ENCODE results near the gene IP6K1.

Gene IP6K1

GRCh38 chr3:49757197-49757596 lies 29.1 kb downstream of the IP6K1 start:
- Histone ChIP-seq H3K27ac (ENCODE audit: extremely low read depth, low read depth, low read length) (no peak overlapping the region), H3K36me3 (ENCODE audit: control insufficient read depth in 2 of 2, insufficient read depth in 1 of 2, low read length in 2 of 2) (no peaks in the 10 kb centered on the region; a peak in 1 of 3 replicates), H3K4me1 (ENCODE audit: control insufficient read depth, insufficient read depth, low read length) (no peaks in the 10 kb centered on the region), H3K4me3 (ENCODE audit: low read depth, low read length) (no peak overlapping the region), H3K9me3 (ENCODE audit: control insufficient read depth, insufficient read depth, low read depth, low read length) (no peaks in the 10 kb centered on the region)
- TF ChIP-seq ZFP69B (tag by site-specific recombination; IDR thresholded peaks at IDR 0.05), result no peak
- TF ChIP-seq ZFP37 (tag by site-specific recombination; IDR thresholded peaks at IDR 0.05), result no peak
- no peak for TF ChIP-seq ZFP3 (tag by site-specific recombination; IDR thresholded peaks at IDR 0.05; ENCODE audit: low read depth)
- no peak for TF ChIP-seq BCL11B (tag by site-specific recombination; IDR thresholded peaks at IDR 0.05; ENCODE audit: low read depth)
- TF ChIP-seq, protein P1, sequence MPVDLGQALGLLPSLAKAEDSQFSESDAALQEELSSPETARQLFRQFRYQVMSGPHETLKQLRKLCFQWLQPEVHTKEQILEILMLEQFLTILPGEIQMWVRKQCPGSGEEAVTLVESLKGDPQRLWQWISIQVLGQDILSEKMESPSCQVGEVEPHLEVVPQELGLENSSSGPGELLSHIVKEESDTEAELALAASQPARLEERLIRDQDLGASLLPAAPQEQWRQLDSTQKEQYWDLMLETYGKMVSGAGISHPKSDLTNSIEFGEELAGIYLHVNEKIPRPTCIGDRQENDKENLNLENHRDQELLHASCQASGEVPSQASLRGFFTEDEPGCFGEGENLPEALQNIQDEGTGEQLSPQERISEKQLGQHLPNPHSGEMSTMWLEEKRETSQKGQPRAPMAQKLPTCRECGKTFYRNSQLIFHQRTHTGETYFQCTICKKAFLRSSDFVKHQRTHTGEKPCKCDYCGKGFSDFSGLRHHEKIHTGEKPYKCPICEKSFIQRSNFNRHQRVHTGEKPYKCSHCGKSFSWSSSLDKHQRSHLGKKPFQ (tag by site-specific recombination; IDR thresholded peaks at IDR 0.05), result no peak
- TF ChIP-seq, protein P2, sequence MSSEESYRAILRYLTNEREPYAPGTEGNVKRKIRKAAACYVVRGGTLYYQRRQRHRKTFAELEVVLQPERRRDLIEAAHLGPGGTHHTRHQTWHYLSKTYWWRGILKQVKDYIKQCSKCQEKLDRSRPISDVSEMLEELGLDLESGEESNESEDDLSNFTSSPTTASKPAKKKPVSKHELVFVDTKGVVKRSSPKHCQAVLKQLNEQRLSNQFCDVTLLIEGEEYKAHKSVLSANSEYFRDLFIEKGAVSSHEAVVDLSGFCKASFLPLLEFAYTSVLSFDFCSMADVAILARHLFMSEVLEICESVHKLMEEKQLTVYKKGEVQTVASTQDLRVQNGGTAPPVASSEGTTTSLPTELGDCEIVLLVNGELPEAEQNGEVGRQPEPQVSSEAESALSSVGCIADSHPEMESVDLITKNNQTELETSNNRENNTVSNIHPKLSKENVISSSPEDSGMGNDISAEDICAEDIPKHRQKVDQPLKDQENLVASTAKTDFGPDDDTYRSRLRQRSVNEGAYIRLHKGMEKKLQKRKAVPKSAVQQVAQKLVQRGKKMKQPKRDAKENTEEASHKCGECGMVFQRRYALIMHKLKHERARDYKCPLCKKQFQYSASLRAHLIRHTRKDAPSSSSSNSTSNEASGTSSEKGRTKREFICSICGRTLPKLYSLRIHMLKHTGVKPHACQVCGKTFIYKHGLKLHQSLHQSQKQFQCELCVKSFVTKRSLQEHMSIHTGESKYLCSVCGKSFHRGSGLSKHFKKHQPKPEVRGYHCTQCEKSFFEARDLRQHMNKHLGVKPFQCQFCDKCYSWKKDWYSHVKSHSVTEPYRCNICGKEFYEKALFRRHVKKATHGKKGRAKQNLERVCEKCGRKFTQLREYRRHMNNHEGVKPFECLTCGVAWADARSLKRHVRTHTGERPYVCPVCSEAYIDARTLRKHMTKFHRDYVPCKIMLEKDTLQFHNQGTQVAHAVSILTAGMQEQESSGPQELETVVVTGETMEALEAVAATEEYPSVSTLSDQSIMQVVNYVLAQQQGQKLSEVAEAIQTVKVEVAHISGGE (tag by site-specific recombination; conservative IDR thresholded peaks at IDR 0.05; ENCODE audit: low read depth), result no peak
- TF ChIP-seq ZNF175 (tag by site-specific recombination; IDR thresholded peaks at IDR 0.05), result no peak
- TF ChIP-seq, protein P3, sequence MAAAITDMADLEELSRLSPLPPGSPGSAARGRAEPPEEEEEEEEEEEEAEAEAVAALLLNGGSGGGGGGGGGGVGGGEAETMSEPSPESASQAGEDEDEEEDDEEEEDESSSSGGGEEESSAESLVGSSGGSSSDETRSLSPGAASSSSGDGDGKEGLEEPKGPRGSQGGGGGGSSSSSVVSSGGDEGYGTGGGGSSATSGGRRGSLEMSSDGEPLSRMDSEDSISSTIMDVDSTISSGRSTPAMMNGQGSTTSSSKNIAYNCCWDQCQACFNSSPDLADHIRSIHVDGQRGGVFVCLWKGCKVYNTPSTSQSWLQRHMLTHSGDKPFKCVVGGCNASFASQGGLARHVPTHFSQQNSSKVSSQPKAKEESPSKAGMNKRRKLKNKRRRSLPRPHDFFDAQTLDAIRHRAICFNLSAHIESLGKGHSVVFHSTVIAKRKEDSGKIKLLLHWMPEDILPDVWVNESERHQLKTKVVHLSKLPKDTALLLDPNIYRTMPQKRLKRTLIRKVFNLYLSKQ (tag by site-specific recombination; IDR thresholded peaks at IDR 0.05; ENCODE audit: borderline replicate concordance), result no peak
- no peak for TF ChIP-seq ZFP41 (tag by site-specific recombination; IDR thresholded peaks at IDR 0.05; ENCODE audit: borderline replicate concordance)
- TF ChIP-seq ZNF585B (tag by site-specific recombination; IDR thresholded peaks at IDR 0.05), result no peak
- TF ChIP-seq ZNF76 (tag by site-specific recombination; IDR thresholded peaks at IDR 0.05; ENCODE audit: borderline replicate concordance, low read depth), result no peak
- no peak for TF ChIP-seq ZNF140 (tag by site-specific recombination; IDR thresholded peaks at IDR 0.05)
- ChIA-PET POLR2A (no interaction called here), CTCF (interaction anchor here (0.6 to 0.7 kb wide), 2 partner anchors 8 to 44 kb away, joined by 3 read pairs; no protein-coding TSS in a partner anchor)

DNA sequence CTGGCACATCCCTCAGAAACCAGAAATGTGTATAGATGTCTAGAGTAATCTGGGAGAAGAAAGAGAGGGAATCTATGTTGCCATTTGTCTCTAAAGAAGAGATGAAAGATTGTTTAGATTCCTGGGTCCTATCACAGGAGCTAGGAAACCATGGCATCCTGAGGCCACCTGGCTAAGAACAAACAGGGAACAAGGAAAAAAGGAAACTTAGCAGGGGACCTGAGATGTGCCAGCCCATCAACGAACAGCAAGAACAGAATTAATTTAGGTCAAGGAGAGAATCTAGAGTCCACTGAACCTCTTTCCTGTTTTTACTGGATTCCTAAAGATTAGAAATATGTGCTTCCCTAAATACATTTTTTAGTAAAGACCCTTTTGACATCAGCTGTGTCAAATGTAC lies 30.3 kb downstream of the IP6K1 start:
- no peaks in the 10 kb centered on the region for H3K4me1 ChIP-seq (ENCODE audit: control insufficient read depth, insufficient read depth, low read length)
- H3K36me3 ChIP-seq (ENCODE audit: control insufficient read depth in 2 of 2, insufficient read depth in 1 of 2, low read length in 2 of 2), result no peaks in the 10 kb centered on the region; a peak in 1 of 3 replicates
- no peaks in the 10 kb centered on the region for H3K9me3 ChIP-seq (ENCODE audit: control insufficient read depth, insufficient read depth, low read depth, low read length)
- CTCF ChIA-PET, result no interaction called here
- H3K27ac ChIP-seq (ENCODE audit: extremely low read depth, low read depth, low read length), result no peak overlapping the region
- no peak overlapping the region for H3K4me3 ChIP-seq (ENCODE audit: low read depth, low read length)
- POLR2A ChIA-PET, result no interaction called here
- TF ChIP-seq ZBTB20 (tag by site-specific recombination; IDR thresholded peaks at IDR 0.05) (no peak), ZNF518A (tag by site-specific recombination; conservative IDR thresholded peaks at IDR 0.05; ENCODE audit: low read depth) (no peak), PRDM10 (tag by site-specific recombination; IDR thresholded peaks at IDR 0.05) (no peak), WT1 (tag by site-specific recombination; IDR thresholded peaks at IDR 0.05) (no peak), ZSCAN16 (tag by site-specific recombination; IDR thresholded peaks at IDR 0.05) (no peak), ZNF146 (tag by site-specific recombination; IDR thresholded peaks at IDR 0.05) (no peak), ZNF600 (tag by site-specific recombination; IDR thresholded peaks at IDR 0.05) (no peak), ZNF544 (tag by site-specific recombination; IDR thresholded peaks at IDR 0.05) (no peak)
